Mammary epithelial cell (primary cell): ENCODE measurements around the gene MSANTD2.

ENCODE experiments used
- EZH2 ChIP-seq: IDR thresholded peaks from 2 replicates; pipeline ENCODE4 v1.6.1; 2012; ENCODE audit warnings: low read length, inconsistent platforms, borderline replicate concordance
- TF ChIP-seq, protein P1 (sequence below), 2 donors: IDR thresholded peaks in 1 of 2; conservative IDR thresholded peaks in 1 of 2; 2 replicates each; pipeline ENCODE4 v1.5.1; 2011 to 2012; ENCODE audit warnings: inconsistent platforms in 2 of 2, low read length in 2 of 2, mild to moderate bottlenecking in 2 of 2, control low read depth in 1 of 2, low read depth in 1 of 2; ENCODE audit not compliant: insufficient read depth in 1 of 2; ENCODE audit errors: extremely low read depth in 1 of 2

GRCh38 chr11:124759266-124760204 is 40.7 kb downstream of the MSANTD2 start:
- TF ChIP-seq, protein P1, sequence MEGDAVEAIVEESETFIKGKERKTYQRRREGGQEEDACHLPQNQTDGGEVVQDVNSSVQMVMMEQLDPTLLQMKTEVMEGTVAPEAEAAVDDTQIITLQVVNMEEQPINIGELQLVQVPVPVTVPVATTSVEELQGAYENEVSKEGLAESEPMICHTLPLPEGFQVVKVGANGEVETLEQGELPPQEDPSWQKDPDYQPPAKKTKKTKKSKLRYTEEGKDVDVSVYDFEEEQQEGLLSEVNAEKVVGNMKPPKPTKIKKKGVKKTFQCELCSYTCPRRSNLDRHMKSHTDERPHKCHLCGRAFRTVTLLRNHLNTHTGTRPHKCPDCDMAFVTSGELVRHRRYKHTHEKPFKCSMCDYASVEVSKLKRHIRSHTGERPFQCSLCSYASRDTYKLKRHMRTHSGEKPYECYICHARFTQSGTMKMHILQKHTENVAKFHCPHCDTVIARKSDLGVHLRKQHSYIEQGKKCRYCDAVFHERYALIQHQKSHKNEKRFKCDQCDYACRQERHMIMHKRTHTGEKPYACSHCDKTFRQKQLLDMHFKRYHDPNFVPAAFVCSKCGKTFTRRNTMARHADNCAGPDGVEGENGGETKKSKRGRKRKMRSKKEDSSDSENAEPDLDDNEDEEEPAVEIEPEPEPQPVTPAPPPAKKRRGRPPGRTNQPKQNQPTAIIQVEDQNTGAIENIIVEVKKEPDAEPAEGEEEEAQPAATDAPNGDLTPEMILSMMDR (conservative IDR thresholded peaks at IDR 0.05 in 1 of 2, IDR thresholded peaks at IDR 0.05 in 1 of 2; ENCODE audit: extremely low read depth in 1 of 2, insufficient read depth in 1 of 2, low read depth in 1 of 2, low read length in 2 of 2) = no peak
- TF ChIP-seq EZH2 = no peak
